Astrocyte of the spinal cord (primary cell): ENCODE results near the gene MCHR1.
"Not testable (repeated sequence)": the region's sequence is repeated elsewhere in the genome, so short reads cannot be mapped to it uniquely, and the experiment has no call there.

Experiments
- DNase-seq: peaks from one replicate; pipeline ENCODE4 v3.0.0; 2011; ENCODE audit warnings: low read depth, low spot score
- H3K4me3 ChIP-seq: 2 replicates; pipeline ENCODE4 v1.5.1; 2011; ENCODE audit warnings: low read depth, mild to moderate bottlenecking, low read length, moderate library complexity
- CTCF ChIP-seq: IDR thresholded peaks from 2 replicates; pipeline ENCODE4 v1.5.1; 2012; ENCODE audit warnings: low read depth, mild to moderate bottlenecking, low read length, inconsistent platforms
- in situ Hi-C: cut with HindIII; loops from 2 replicates; pipeline ENCODE4 v1.10.0; 2017; ENCODE audit warnings: low sequenced_read_pairs

Gene MCHR1

GRCh38 chr22:40716116-40716515 lies 36.8 kb downstream of the MCHR1 start:
- TF ChIP-seq CTCF, result no peak

GRCh38 chr22:40717657-40718056 lies 38.4 kb downstream of the MCHR1 start:
- H3K4me3 ChIP-seq, in situ Hi-C loops, DNase-seq: not testable (repeated sequence)

More at GRCh38 chr22:40716116-40716515, 36.8 kb downstream of the MCHR1 start:
- DNase-seq, result no peak
- H3K4me3 ChIP-seq, result no peak overlapping the region
- in situ Hi-C loops, result no loop called here

- no peak overlapping the region for H3K4me3 ChIP-seq
- TF ChIP-seq CTCF, result no peak
- in situ Hi-C loops, result no loop called here
- no peak for DNase-seq
These were observed 39.2 kb downstream of the MCHR1 start for GRCh38 chr22:40718250-40719204.

- in situ Hi-C loops, result no loop called here
- no peak for DNase-seq
- no peak for TF ChIP-seq CTCF
- H3K4me3 ChIP-seq, result no peak overlapping the region
These were observed 40.3 kb downstream of the MCHR1 start for GRCh38 chr22:40719599-40719998.

- DNase-seq, in situ Hi-C loops: not testable (repeated sequence)
These were observed 40.9 kb downstream of the MCHR1 start for GRCh38 chr22:40720156-40720537.

GRCh38 chr22:40720538-40721256 lies 41.4 kb downstream of the MCHR1 start:
- in situ Hi-C loops, result no loop called here
- DNase-seq, result peak; percentile 18
- TF ChIP-seq CTCF, result no peak
- no peak overlapping the region for H3K4me3 ChIP-seq

More at GRCh38 chr22:40720156-40720537, 40.9 kb downstream of the MCHR1 start:
- not testable (repeated sequence) for H3K4me3 ChIP-seq

GRCh38 chr22:40721266-40721665 lies 42.0 kb downstream of the MCHR1 start:
- in situ Hi-C loops, result no loop called here
- DNase-seq, result peak; percentile 35
- TF ChIP-seq CTCF, result no peak
- H3K4me3 ChIP-seq, result no peak overlapping the region
